ENCODE data around the gene ACAD10. TPM values are rescaled to one million over a fixed set of nuclear protein-coding genes. Genes with fewer than 3 reads are reported as not detected.
"Not testable (repeated sequence)": the region's sequence is repeated elsewhere in the genome, so short reads cannot be mapped to it uniquely, and the experiment has no call there.

Gene ACAD10
- total and polyA plus RNA-seq, 2 of the 13 experiments (the other 11 are each of a cell fraction or from before 2014, with no cell fraction given) = 15.2 to 16.3 TPM

DNA sequence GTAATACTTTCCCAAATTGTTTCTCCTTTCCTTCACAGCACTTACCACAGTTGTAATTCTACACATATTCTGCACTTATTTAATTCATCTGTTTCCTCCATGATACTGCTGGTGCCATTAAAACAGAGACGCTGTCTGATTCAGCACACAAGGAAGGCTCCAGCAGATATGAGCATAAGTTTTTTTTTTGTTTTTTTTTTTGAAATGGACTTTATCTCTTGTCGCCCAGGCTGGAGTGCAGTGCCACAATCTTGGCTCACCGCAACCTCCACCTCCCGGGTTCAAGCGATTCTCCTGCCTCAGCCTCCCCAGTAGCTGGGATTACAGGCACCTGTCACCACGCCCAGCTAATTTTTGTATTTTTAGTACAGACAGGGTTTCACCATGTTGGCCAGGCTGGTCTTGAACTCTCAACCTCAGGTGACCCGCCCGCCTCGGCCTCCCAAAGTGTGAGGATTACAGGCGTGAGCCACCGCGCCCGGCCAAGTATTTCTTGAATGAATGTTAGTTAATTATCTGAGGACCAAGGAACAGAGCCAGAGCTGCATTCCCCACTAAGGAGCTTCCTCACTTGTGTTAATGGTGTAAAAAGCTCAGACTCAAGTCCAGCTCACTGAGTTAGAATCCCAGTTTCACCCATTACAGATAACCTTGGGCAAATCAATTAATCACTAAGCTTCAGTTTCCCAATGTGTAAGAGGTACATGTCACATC, 1.2 kb upstream of the ACAD10 start:
- TF ChIP-seq ZNF501 (CRISPR knock-in tag; IDR thresholded peaks at IDR 0.05) = 0 out of 2 replicates have a peak, but pooled peaks have one; percentile 31
- DNase-seq (ENCODE audit: low spot score); intact Hi-C loops (cut with micrococcal nuclease; ENCODE audit: unreplicated experiment); H3K27me3 ChIP-seq (ENCODE audit: control insufficient read depth in 1 of 2, insufficient read depth in 2 of 2, low read length in 2 of 2); H2AFZ ChIP-seq (ENCODE audit: low read length); BruUV-seq (replicated peaks); FAIRE-seq; in situ Hi-C loops (cut with HindIII; ENCODE audit: extremely low pct_ligation_motif_present, low pct_unique_long_range_greater_than_20kb); H3K9me3 ChIP-seq (ENCODE audit: low read length); H4K20me1 ChIP-seq (ENCODE audit: insufficient read depth, low read length); CTCF ChIA-PET (ENCODE audit: low intra/inter-chr PET ratio, low total read pairs); ATAC-seq: not testable (repeated sequence)
- POLR2A ChIA-PET = interaction anchor here (1.7 kb wide), 1 partner anchor 91 kb away, joined by 3 read pairs; no protein-coding TSS in a partner anchor
- H3K27ac ChIP-seq (ENCODE audit: extremely low read length, insufficient read depth, low read length) = peak overlapping the region; percentile 93
- H3K9ac ChIP-seq (ENCODE audit: insufficient read depth, low read depth, low read length) = peak overlapping the region; percentile 97
- WGBS (ENCODE audit: low lambda C conversion rate) = 67% methylated on average over 13 of the region's 13 CpGs
- H3K4me1 ChIP-seq (ENCODE audit: insufficient read depth, low read length) = peaks cover 26% of the 10 kb centered on the region
- peak overlapping the region; percentile 96 for H3K4me2 ChIP-seq (ENCODE audit: low read depth, low read length)
- peaks cover 39% of the 10 kb centered on the region for H3K79me2 ChIP-seq (ENCODE audit: insufficient read depth, low read length)
- peaks cover 0 to 32% of the 10 kb centered on the region in 2 experiments; a peak in 3 of 5 replicates for H3K36me3 ChIP-seq (replicated peaks in 1 of 2; ENCODE audit: control insufficient read depth in 1 of 2, insufficient read depth in 2 of 2, low read length in 2 of 2)
- H3K4me3 ChIP-seq (replicated peaks in 1 of 3; ENCODE audit: insufficient read depth in 1 of 3, low read depth in 2 of 3, low read length in 3 of 3) = peak overlapping the region; percentile 87 to 97 (median 89)

DNA sequence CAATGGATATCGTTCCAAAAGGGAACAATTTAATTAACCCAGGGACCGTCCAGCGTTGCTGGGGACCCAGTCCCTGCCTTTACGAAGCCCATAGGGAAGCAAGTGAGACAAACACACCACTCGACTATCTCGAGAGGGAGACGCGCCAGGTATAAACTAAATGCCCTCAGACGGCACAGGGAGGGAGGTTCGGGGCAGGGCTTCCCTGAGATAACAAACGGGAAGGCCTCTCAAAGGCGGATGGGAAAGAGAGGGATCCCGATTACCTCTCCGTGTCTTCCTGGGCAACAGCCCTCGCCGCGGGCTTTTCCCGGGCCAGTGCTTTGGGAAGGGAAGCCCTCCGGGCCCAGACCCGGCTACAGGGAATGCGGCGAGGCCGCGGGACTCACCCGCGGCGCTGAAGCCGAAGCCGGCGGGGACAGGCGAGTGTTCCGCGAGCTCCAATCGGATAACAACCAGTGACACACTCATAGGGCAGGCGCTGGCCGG, 487 bp upstream of the ACAD10 start:
- Histone ChIP-seq H3K4me1 (ENCODE audit: insufficient read depth, low read length) (peaks cover 26% of the 10 kb centered on the region), H3K36me3 (replicated peaks in 1 of 2; ENCODE audit: control insufficient read depth in 1 of 2, insufficient read depth in 2 of 2, low read length in 2 of 2) (peaks cover 0 to 27% of the 10 kb centered on the region in 2 experiments; a peak in 3 of 5 replicates), H3K27me3 (ENCODE audit: control insufficient read depth in 1 of 2, insufficient read depth in 2 of 2, low read length in 2 of 2) (peaks cover 0 to 7% of the 10 kb centered on the region in 2 experiments; a peak in 1 of 5 replicates), H3K4me2 (ENCODE audit: low read depth, low read length) (peak overlapping the region; percentile 96), H3K27ac (ENCODE audit: extremely low read length, insufficient read depth, low read length) (peak overlapping the region; percentile 93), H3K9me3 (ENCODE audit: low read length) (no peaks in the 10 kb centered on the region), H3K4me3 (replicated peaks in 1 of 3; ENCODE audit: insufficient read depth in 1 of 3, low read depth in 2 of 3, low read length in 3 of 3) (peak overlapping the region; percentile 87 to 97 (median 89)), H3K9ac (ENCODE audit: insufficient read depth, low read depth, low read length) (peak overlapping the region; percentile 97), H4K20me1 (ENCODE audit: insufficient read depth, low read length) (no peaks in the 10 kb centered on the region), H3K79me2 (ENCODE audit: insufficient read depth, low read length) (peaks cover 39% of the 10 kb centered on the region), H2AFZ (ENCODE audit: low read length) (no peak overlapping the region)
- BruUV-seq (replicated peaks) = TSS peak; percentile 63
- CTCF ChIA-PET (ENCODE audit: low intra/inter-chr PET ratio, low total read pairs) = no interaction called here
- no peak for FAIRE-seq
- intact Hi-C loops (cut with micrococcal nuclease; ENCODE audit: unreplicated experiment) (no loop called here), in situ Hi-C loops (cut with HindIII; ENCODE audit: extremely low pct_ligation_motif_present, low pct_unique_long_range_greater_than_20kb) (no loop called here)
- POLR2A ChIA-PET = interaction anchor here (0.6 to 1.7 kb wide), 16 partner anchors 10 to 440 kb away, joined by 3 to 7 read pairs (median 3); partner anchors contain the start of genes ALDH2, TMEM116 and TRAFD1
- peak; percentile 12 for DNase-seq (ENCODE audit: low spot score)
- ATAC-seq = peak; percentile 65
- 0% methylated on average over 8 of the region's 36 CpGs for WGBS (ENCODE audit: low lambda C conversion rate)
- TF ChIP-seq, protein P1, sequence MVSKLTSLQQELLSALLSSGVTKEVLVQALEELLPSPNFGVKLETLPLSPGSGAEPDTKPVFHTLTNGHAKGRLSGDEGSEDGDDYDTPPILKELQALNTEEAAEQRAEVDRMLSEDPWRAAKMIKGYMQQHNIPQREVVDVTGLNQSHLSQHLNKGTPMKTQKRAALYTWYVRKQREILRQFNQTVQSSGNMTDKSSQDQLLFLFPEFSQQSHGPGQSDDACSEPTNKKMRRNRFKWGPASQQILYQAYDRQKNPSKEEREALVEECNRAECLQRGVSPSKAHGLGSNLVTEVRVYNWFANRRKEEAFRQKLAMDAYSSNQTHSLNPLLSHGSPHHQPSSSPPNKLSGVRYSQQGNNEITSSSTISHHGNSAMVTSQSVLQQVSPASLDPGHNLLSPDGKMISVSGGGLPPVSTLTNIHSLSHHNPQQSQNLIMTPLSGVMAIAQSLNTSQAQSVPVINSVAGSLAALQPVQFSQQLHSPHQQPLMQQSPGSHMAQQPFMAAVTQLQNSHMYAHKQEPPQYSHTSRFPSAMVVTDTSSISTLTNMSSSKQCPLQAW (CRISPR knock-in tag; IDR thresholded peaks at IDR 0.05) = 0 out of 2 replicates have a peak, but pooled peaks have one; percentile 14
- TF ChIP-seq ZNF3 (CRISPR knock-in tag; IDR thresholded peaks at IDR 0.05) (no peak), ARNT (IDR thresholded peaks at IDR 0.05) (no peak), ZNF775 (CRISPR knock-in tag; IDR thresholded peaks at IDR 0.05; ENCODE audit: borderline replicate concordance) (no peak), NRL (CRISPR knock-in tag; IDR thresholded peaks at IDR 0.05; ENCODE audit: borderline replicate concordance) (no peak), ZNF501 (CRISPR knock-in tag; IDR thresholded peaks at IDR 0.05) (0 out of 2 replicates have a peak, but pooled peaks have one; percentile 1), MED1 (CRISPR knock-in tag; IDR thresholded peaks at IDR 0.05) (peak; percentile 11; the same call in 1 of the 2 replicates), CREB1 (IDR thresholded peaks at IDR 0.05) (no peak), CREB1 (CRISPR knock-in tag; IDR thresholded peaks at IDR 0.05) (no peak), TBX2 (CRISPR knock-in tag; IDR thresholded peaks at IDR 0.05; ENCODE audit: borderline replicate concordance) (peak; percentile 5; the same call in 1 of the 2 replicates), ZNF292 (CRISPR knock-in tag; IDR thresholded peaks at IDR 0.05; ENCODE audit: borderline replicate concordance, low read depth) (0 out of 2 replicates have a peak, but pooled peaks have one; percentile 1), ZNF772 (CRISPR knock-in tag; IDR thresholded peaks at IDR 0.05) (0 out of 2 replicates have a peak, but pooled peaks have one; percentile 7)
- TF ChIP-seq, protein P2, sequence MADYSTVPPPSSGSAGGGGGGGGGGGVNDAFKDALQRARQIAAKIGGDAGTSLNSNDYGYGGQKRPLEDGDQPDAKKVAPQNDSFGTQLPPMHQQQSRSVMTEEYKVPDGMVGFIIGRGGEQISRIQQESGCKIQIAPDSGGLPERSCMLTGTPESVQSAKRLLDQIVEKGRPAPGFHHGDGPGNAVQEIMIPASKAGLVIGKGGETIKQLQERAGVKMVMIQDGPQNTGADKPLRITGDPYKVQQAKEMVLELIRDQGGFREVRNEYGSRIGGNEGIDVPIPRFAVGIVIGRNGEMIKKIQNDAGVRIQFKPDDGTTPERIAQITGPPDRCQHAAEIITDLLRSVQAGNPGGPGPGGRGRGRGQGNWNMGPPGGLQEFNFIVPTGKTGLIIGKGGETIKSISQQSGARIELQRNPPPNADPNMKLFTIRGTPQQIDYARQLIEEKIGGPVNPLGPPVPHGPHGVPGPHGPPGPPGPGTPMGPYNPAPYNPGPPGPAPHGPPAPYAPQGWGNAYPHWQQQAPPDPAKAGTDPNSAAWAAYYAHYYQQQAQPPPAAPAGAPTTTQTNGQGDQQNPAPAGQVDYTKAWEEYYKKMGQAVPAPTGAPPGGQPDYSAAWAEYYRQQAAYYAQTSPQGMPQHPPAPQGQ (CRISPR knock-in tag; IDR thresholded peaks at IDR 0.05; ENCODE audit: borderline replicate concordance) = 0 out of 2 replicates have a peak, but pooled peaks have one; percentile 15

All from HepG2 (cell line).